Measurements from ENCODE around the gene KHDRBS1. TPM values are rescaled to one million over a fixed set of nuclear protein-coding genes. Genes with fewer than 3 reads are reported as not detected.
"Not testable (repeated sequence)": the region's sequence is repeated elsewhere in the genome, so short reads cannot be mapped to it uniquely, and the experiment has no call there.

KHDRBS1 gene
- total RNA-seq, 1 donor = 54.7 TPM

DNA sequence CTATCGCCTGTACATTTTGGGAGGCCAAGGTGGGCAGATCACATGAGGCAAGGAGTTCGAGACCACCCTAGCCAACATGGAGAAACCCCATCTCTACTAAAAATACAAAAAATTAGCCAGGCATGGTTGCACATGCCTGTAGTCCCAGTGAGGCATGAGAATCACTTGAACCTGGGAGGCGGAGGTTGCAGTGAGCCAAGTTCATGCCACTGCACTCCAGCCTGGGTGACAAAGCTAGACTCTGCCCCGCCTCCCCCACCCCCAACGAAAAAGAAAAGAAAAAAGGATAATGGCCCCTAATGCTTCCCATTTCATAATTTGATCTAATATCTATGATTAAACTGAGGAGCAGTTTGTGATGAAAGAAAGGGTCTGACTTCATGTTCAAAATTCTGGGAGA lies 17.5 kb upstream of the KHDRBS1 start:
- not testable (repeated sequence) for H3K4me1 ChIP-seq (ENCODE audit: insufficient read depth, low read length); H3K27me3 ChIP-seq (ENCODE audit: insufficient read depth, low read length); H3K9me3 ChIP-seq (ENCODE audit: low read depth, low read length); H3K4me3 ChIP-seq (ENCODE audit: low read length)

GRCh38 chr1:32001863-32002262 lies 11.8 kb upstream of the KHDRBS1 start:
- Histone ChIP-seq H3K4me1 (ENCODE audit: insufficient read depth, low read length) (peaks cover 24% of the 10 kb centered on the region), H3K9me3 (ENCODE audit: low read depth, low read length) (no peaks in the 10 kb centered on the region), H3K27me3 (ENCODE audit: insufficient read depth, low read length) (no peaks in the 10 kb centered on the region), H3K4me3 (ENCODE audit: low read length) (no peak overlapping the region)

DNA sequence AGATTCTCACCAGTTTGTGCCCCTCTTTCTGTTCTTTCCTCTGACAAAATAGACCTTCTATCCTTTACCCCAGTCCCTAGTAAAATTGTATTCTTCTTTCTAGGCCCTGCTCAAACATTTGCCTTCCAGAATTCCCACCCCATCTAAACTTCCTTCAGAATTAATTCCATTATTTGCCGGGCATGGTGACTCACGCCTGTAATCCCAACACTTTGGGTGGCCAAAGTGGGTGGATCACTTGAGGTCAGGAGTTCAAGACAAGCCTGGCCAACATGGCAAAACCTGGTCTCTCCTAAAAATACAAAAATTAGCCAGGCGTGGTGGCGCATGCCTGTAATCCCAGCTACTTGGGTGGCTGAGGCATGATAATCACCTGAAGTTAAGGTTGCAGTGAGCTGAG lies 11.4 kb upstream of the KHDRBS1 start:
- not testable (repeated sequence) for H3K4me3 ChIP-seq (ENCODE audit: low read length); H3K9me3 ChIP-seq (ENCODE audit: low read depth, low read length); H3K27me3 ChIP-seq (ENCODE audit: insufficient read depth, low read length)
- H3K4me1 ChIP-seq (ENCODE audit: insufficient read depth, low read length) = peaks cover 29% of the 10 kb centered on the region

GRCh38 chr1:32005522-32005921 lies 8.1 kb upstream of the KHDRBS1 start:
- H3K4me3 ChIP-seq (ENCODE audit: low read length) = no peak overlapping the region
- peaks cover 31% of the 10 kb centered on the region for H3K4me1 ChIP-seq (ENCODE audit: insufficient read depth, low read length)
- H3K9me3 ChIP-seq (ENCODE audit: low read depth, low read length) = no peaks in the 10 kb centered on the region
- no peaks in the 10 kb centered on the region for H3K27me3 ChIP-seq (ENCODE audit: insufficient read depth, low read length)

- peaks cover 35% of the 10 kb centered on the region for H3K4me1 ChIP-seq (ENCODE audit: insufficient read depth, low read length)
- H3K27me3 ChIP-seq (ENCODE audit: insufficient read depth, low read length) = no peaks in the 10 kb centered on the region
- no peak overlapping the region for H3K4me3 ChIP-seq (ENCODE audit: low read length)
- H3K9me3 ChIP-seq (ENCODE audit: low read depth, low read length) = no peaks in the 10 kb centered on the region
These were observed 6.1 kb upstream of the KHDRBS1 start for GRCh38 chr1:32007591-32007940.

DNA sequence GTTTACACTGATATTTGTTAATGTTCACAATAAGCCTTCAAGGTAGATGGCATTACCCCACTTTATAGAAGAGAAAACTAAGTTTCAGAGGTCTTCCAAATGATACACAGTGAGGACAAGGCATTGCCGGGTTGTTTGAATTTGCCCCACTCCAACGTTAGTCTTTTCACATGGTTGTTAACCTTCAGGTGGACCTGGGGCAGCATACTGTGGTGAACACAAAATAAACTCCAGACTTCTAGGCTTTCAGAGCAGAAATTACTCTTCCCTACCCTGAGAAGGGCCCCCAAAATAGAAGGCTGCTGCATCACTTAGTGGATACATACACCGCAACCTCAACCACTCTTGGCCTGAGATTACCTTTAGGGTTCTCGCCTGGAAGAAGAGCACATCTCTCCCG lies 3.4 kb upstream of the KHDRBS1 start:
- H3K9me3 ChIP-seq (ENCODE audit: low read depth, low read length) = no peaks in the 10 kb centered on the region
- H3K4me3 ChIP-seq (ENCODE audit: low read length) = no peak overlapping the region
- no peaks in the 10 kb centered on the region for H3K27me3 ChIP-seq (ENCODE audit: insufficient read depth, low read length)
- peaks cover 31% of the 10 kb centered on the region for H3K4me1 ChIP-seq (ENCODE audit: insufficient read depth, low read length)

DNA sequence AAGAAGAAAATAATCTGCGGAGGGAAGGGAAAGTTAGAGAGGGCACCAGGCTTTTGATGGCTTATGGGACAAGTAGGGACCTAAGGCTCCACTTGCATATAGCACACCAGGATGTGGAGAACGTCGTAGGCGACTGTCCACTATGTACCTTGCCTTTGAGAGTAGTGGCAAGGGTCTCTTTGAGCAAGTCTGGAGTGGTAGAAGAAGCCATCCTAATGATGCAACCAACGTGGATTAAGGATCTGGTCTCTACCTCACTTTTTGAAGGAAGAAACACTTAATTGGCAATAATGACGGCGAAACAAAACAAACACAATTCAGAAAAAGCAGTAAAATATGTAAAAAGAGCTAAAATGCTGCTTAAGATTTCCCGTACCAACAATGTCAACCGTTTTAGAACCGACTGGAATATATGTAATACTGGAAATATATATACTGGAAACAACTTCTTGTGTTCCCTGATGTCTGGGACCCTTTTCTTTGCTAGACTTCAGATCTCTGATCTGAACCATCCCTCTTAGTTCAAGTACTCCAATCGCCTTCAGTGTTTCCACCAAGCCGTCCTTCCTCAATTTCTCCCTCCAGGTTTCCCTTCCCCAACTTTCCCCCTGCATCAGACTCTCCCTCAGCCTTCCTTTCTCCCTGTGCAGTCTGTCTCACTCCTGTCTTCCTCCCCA lies 821 bp upstream of the KHDRBS1 start:
- peaks cover 30% of the 10 kb centered on the region for H3K4me1 ChIP-seq (ENCODE audit: insufficient read depth, low read length)
- peak overlapping the region; percentile 96 for H3K4me3 ChIP-seq (ENCODE audit: low read length)
- no peaks in the 10 kb centered on the region for H3K27me3 ChIP-seq (ENCODE audit: insufficient read depth, low read length)
- H3K9me3 ChIP-seq (ENCODE audit: low read depth, low read length) = no peaks in the 10 kb centered on the region

DNA sequence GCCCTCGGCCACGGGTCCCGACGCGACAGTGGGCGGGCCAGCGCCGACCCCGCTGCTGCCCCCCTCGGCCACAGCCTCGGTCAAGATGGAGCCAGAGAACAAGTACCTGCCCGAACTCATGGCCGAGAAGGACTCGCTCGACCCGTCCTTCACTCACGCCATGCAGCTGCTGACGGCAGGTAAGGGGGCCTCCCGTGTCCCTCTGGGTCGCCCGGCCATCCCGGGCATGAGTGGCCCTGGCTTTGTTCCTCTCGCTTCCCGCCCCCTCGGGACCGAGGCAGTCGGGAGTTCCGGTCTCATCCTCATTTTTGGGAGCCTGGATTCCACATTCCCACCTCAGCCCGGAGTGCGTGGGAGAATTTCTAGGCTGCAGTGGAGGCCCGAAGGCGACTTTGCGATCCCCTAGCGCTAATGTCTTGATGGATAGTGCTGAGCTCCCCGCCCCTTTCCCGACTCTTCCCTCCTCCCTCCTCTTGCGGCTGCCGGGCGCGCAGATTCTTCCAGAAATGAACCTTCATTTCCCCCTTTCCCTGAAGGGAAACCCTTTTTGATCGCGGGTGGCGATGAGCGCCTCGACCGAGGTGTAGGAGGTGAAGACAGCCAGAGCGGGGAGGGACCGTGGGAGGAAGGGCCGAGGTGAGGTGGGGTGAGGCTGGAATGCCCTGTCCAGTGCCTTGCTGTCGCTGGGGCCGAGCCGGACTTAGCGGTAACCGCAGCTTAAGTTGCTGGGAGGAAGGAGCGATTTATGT lies 705 bp downstream of the KHDRBS1 start:
- peak overlapping the region; percentile 96 for H3K4me3 ChIP-seq (ENCODE audit: low read length)
- H3K27me3 ChIP-seq (ENCODE audit: insufficient read depth, low read length) = no peaks in the 10 kb centered on the region
- H3K9me3 ChIP-seq (ENCODE audit: low read depth, low read length) = no peaks in the 10 kb centered on the region
- H3K4me1 ChIP-seq (ENCODE audit: insufficient read depth, low read length) = peaks cover 40% of the 10 kb centered on the region

DNA sequence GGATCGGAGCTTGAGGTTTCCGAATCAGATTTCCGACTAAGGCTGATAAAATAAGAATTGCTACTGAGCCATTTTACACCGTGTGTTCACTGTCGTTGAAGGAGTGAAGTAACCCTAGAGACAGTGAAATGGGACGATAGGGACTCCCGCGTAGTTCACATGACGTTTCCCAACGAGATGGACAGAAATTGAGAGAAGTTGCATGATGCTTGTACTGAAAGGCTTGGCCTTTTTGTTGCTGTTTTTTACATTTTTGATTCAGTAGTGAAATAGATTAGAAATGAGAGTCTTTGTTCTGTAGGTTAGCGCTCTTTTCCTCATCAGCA lies 1.2 kb downstream of the KHDRBS1 start:
- Histone ChIP-seq H3K9me3 (ENCODE audit: low read depth, low read length) (no peaks in the 10 kb centered on the region), H3K27me3 (ENCODE audit: insufficient read depth, low read length) (no peaks in the 10 kb centered on the region), H3K4me3 (ENCODE audit: low read length) (peak overlapping the region; percentile 96), H3K4me1 (ENCODE audit: insufficient read depth, low read length) (peaks cover 45% of the 10 kb centered on the region)

DNA sequence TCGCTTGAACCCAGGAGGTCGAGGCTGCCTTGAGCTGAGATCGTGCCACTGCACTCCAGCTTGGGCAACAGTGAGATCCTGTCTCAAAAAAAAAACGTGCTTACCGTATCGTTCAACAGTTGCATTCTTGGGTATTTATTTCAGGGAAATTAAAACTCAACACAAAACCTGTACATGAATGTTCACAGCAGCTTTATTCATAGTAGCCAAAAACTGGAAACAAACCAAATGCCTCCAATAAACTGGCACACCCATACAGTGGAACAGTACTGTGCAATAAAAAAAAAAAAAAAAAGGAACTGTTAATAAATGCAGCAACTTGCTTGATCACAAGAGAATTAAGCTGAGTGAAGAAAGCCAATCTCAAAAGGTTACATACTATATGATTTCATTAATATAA lies 6.7 kb downstream of the KHDRBS1 start:
- H3K27me3 ChIP-seq (ENCODE audit: insufficient read depth, low read length) = no peaks in the 10 kb centered on the region
- peaks cover 56% of the 10 kb centered on the region for H3K4me1 ChIP-seq (ENCODE audit: insufficient read depth, low read length)
- no peak overlapping the region for H3K4me3 ChIP-seq (ENCODE audit: low read length)
- no peaks in the 10 kb centered on the region for H3K9me3 ChIP-seq (ENCODE audit: low read depth, low read length)

GRCh38 chr1:32021574-32022018 lies 7.9 kb downstream of the KHDRBS1 start:
- H3K27me3 ChIP-seq (ENCODE audit: insufficient read depth, low read length); H3K9me3 ChIP-seq (ENCODE audit: low read depth, low read length); H3K4me3 ChIP-seq (ENCODE audit: low read length): not testable (repeated sequence)
- peaks cover 44% of the 10 kb centered on the region for H3K4me1 ChIP-seq (ENCODE audit: insufficient read depth, low read length)

DNA sequence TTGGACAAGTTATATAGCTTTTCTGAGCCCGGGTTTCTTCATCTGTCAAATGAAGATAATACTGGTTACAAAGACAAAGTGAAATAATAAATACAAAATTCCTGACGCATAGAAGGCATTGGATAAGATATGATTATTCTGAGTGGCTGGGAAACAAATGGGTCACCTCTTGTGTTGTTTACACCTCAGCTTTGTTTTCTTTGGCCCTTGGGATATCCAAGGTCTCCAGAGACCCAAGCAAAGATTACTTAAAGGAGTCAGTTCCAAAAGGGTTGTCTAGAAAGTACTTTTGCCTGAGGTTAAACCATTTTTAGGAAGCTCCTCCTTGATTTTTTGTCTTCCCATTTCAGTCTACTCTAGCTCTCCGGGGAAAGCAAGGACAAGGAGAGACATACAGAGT lies 9.7 kb downstream of the KHDRBS1 start:
- peaks cover 35% of the 10 kb centered on the region for H3K4me1 ChIP-seq (ENCODE audit: insufficient read depth, low read length)
- no peak overlapping the region for H3K4me3 ChIP-seq (ENCODE audit: low read length)
- H3K9me3 ChIP-seq (ENCODE audit: low read depth, low read length) = no peaks in the 10 kb centered on the region
- no peaks in the 10 kb centered on the region for H3K27me3 ChIP-seq (ENCODE audit: insufficient read depth, low read length)

GRCh38 chr1:32025515-32025914 lies 11.8 kb downstream of the KHDRBS1 start:
- Histone ChIP-seq H3K9me3 (ENCODE audit: low read depth, low read length) (no peaks in the 10 kb centered on the region), H3K4me3 (ENCODE audit: low read length) (no peak overlapping the region), H3K27me3 (ENCODE audit: insufficient read depth, low read length) (no peaks in the 10 kb centered on the region), H3K4me1 (ENCODE audit: insufficient read depth, low read length) (peaks cover 16% of the 10 kb centered on the region)

DNA sequence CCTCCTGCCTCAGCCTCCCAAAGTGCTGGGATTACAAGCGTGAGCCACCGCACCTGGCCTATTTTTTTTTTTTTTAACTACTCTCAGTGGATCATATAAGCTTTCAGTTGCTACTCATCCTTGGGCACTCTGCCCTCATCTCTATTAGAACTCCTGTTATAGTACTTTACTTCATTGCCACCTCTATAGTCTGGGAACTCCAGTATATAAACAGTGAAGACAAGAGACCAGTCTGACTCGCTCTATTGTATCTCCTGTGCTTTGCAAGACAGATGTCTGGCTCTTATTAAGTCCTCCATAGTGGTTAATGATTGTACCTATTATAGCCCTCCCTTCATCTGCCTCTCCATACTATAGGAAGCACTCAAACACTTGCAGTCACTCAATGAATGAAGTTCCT lies 15.1 kb downstream of the KHDRBS1 start:
- Histone ChIP-seq H3K9me3 (ENCODE audit: low read depth, low read length) (no peaks in the 10 kb centered on the region), H3K27me3 (ENCODE audit: insufficient read depth, low read length) (no peaks in the 10 kb centered on the region), H3K4me3 (ENCODE audit: low read length) (no peak overlapping the region), H3K4me1 (ENCODE audit: insufficient read depth, low read length) (peaks cover 3% of the 10 kb centered on the region)

DNA sequence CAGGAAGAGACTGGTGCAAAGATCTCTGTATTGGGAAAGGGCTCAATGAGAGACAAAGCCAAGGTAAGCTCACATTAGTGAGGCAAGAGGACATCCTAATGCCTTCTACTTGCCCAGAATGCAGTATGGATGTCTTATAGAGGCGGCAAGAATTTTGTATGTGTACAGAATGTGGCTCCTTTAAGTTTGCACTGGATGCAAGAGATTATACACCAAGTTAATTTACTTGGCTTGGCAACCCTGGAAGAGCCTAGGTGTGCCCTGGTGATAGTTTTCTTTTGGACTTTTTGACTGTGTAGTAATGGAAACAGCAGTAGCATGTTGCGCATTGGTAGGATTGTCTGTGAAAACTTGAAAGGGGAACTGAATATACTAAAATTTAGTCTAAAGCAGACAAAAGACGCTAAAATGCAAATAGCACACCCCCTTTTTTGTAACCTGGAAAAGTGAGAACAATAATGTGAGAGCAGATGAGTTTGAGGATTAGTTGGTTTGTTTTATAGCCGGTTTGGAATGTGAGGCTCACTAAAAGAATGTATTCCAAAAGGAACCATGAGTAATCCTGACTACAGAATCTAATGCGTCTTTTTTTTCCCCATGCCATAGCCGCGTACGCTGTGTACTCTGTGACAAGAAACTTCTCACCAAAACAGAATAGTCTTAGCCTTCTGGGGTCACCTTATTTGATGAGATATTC lies 18.1 kb downstream of the KHDRBS1 start:
- Histone ChIP-seq H3K4me3 (ENCODE audit: low read length) (no peak overlapping the region), H3K4me1 (ENCODE audit: insufficient read depth, low read length) (peaks cover 3% of the 10 kb centered on the region), H3K9me3 (ENCODE audit: low read depth, low read length) (no peaks in the 10 kb centered on the region), H3K27me3 (ENCODE audit: insufficient read depth, low read length) (no peaks in the 10 kb centered on the region)

DNA sequence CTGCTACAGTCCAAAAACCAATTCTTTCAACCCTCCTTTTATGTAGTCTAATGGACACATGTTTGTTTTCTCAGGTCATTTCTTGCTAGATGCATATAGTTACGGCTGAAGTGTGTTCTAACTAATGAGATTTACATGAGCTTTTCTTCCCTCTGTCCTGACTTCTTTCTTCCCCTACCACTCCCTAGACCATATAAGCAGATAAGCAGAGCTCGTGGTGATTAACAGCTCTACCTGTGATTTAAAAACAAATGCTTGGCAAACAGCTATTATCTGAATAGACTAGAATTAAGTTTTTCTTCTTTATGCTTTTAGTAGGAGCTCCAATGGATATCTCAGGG lies 18.6 kb downstream of the KHDRBS1 start:
- no peaks in the 10 kb centered on the region for H3K9me3 ChIP-seq (ENCODE audit: low read depth, low read length)
- no peaks in the 10 kb centered on the region for H3K27me3 ChIP-seq (ENCODE audit: insufficient read depth, low read length)
- H3K4me3 ChIP-seq (ENCODE audit: low read length) = no peak overlapping the region
- H3K4me1 ChIP-seq (ENCODE audit: insufficient read depth, low read length) = peaks cover 3% of the 10 kb centered on the region

Measured in mononuclear cell (primary cell).